HepG2 (cell line): Measurements from ENCODE around the gene GLRA3. TPM values are rescaled to one million over a fixed set of nuclear protein-coding genes. Genes with fewer than 3 reads are reported as not detected.

ENCODE experiments used
- ATAC-seq: fragments of 200-7000 bp; cut with Tn5 transposase; 3 replicates; pipeline ENCODE4 v1.9.1; 2020; ENCODE audit warnings: mild to moderate bottlenecking, moderate library complexity
- BruUV-seq: library from RNA; stranded (reverse); fragments of 400-500 nt; replicated peaks from 2 replicates; lab custom pipeline; 2021; lab: Mats Ljungman, UMichigan
- CTCF ChIA-PET: fragments of 300-600 bp; formaldehyde crosslinking; extraction: SDS; loops from one replicate; lab custom pipeline; 2021; ENCODE audit warnings: low total read pairs, inconsistent platforms, low intra/inter-chr PET ratio; lab: Yijun Ruan, JAX
- POLR2A ChIA-PET: fragments of 350-600 bp; sonication (Branson Sonifier 250); formaldehyde crosslinking; loops from one replicate; lab custom pipeline; 2020; ENCODE audit warnings: antibody characterized with exemption, inconsistent platforms; lab: Yijun Ruan, JAX
- DNase-seq: peaks from one replicate; pipeline ENCODE4 v3.0.0-alpha.2; 2015; ENCODE audit warnings: low spot score
- FAIRE-seq: peaks from 3 replicates; lab custom pipeline; 2011; peaks lifted over from hg19 to GRCh38; lab: Jason Lieb, UNC
- H2AFZ ChIP-seq: one replicate; pipeline ENCODE4 v1.6.1; 2011; ENCODE audit warnings: low read length, inconsistent platforms
- H3K27ac ChIP-seq: fragments of 300-600 bp; 3 replicates; pipeline ENCODE4 v1.8.0; 2011; ENCODE audit warnings: mixed run types, mild to moderate bottlenecking, mixed read lengths, low read length, inconsistent platforms; ENCODE audit not compliant: insufficient read depth; ENCODE audit errors: extremely low read length
- H3K27me3 ChIP-seq, 2 experiments: fragments of 200-600 bp in 1 of 2; 2 replicates in 1 of 2; 3 replicates in 1 of 2; pipeline versions ENCODE4 v1.6.0 to v1.8.0; 2011; ENCODE audit warnings: low read length in 2 of 2, mild to moderate bottlenecking in 2 of 2, moderate library complexity in 2 of 2, inconsistent platforms in 1 of 2; ENCODE audit not compliant: insufficient read depth in 2 of 2, control insufficient read depth in 1 of 2
- H3K36me3 ChIP-seq, 2 experiments: fragments of 200-600 bp in 1 of 2; replicated peaks in 1 of 2; 2 replicates in 1 of 2; 3 replicates in 1 of 2; pipeline versions ENCODE4 v1.5.1 to v1.8.0; 2011; ENCODE audit warnings: low read length in 2 of 2, inconsistent platforms in 1 of 2; ENCODE audit not compliant: insufficient read depth in 2 of 2, control insufficient read depth in 1 of 2
- H3K4me1 ChIP-seq: 2 replicates; pipeline ENCODE4 v1.5.1; 2012; ENCODE audit warnings: low read length, inconsistent platforms; ENCODE audit not compliant: insufficient read depth
- H3K4me2 ChIP-seq: 2 replicates; pipeline ENCODE4 v1.6.0; 2011; ENCODE audit warnings: low read depth, low read length, inconsistent platforms
- H3K4me3 ChIP-seq, 3 experiments: fragments of 200-600 bp in 1 of 3; sonication (generic), shearing (Covaris generic) in 1 of 3; replicated peaks in 1 of 3; 2 replicates each; pipeline ENCODE4 v1.5.1; 2011 to 2016; ENCODE audit warnings: low read length in 3 of 3, inconsistent platforms in 2 of 3, low read depth in 2 of 3, mild to moderate bottlenecking in 2 of 3, control low read depth in 1 of 3, mixed read lengths in 1 of 3; ENCODE audit not compliant: insufficient read depth in 1 of 3
- H3K79me2 ChIP-seq: one replicate; pipeline ENCODE4 v1.6.1; 2011; ENCODE audit warnings: low read length, inconsistent platforms; ENCODE audit not compliant: insufficient read depth
- H3K9ac ChIP-seq: 2 replicates; pipeline ENCODE4 v1.6.0; 2011; ENCODE audit warnings: mild to moderate bottlenecking, low read depth, low read length, inconsistent platforms; ENCODE audit not compliant: insufficient read depth
- H3K9me3 ChIP-seq: 2 replicates; pipeline ENCODE4 v1.5.1; 2012; ENCODE audit warnings: mild to moderate bottlenecking, low read length
- H4K20me1 ChIP-seq: 2 replicates; pipeline ENCODE4 v1.6.0; 2011; ENCODE audit warnings: inconsistent platforms, mild to moderate bottlenecking, low read length, moderate library complexity; ENCODE audit not compliant: insufficient read depth
- ARNTL ChIP-seq: sonication (generic); formaldehyde crosslinking; IDR thresholded peaks from 2 replicates; pipeline ENCODE4 v1.4.0; 2020; ENCODE audit warnings: mild to moderate bottlenecking, missing genetic modification reagents
- BCLAF1 ChIP-seq: fragments of 450-650 bp; IDR thresholded peaks from 2 replicates; pipeline ENCODE4 v1.6.1; 2017; ENCODE audit warnings: mild to moderate bottlenecking
- KLF16 ChIP-seq, 2 experiments: sonication (generic) in 1 of 2; formaldehyde crosslinking in 1 of 2; IDR thresholded peaks; 2 replicates each; pipeline versions ENCODE4 v1.6.1 to v1.8.0; 2016 to 2023; ENCODE audit warnings: missing genetic modification reagents in 2 of 2, missing compliant biosample characterization in 1 of 2
- MED1 ChIP-seq: sonication (generic); formaldehyde crosslinking; IDR thresholded peaks from 2 replicates; pipeline ENCODE4 v1.4.0; 2020; ENCODE audit warnings: missing genetic modification reagents
- TMF1 ChIP-seq: sonication (generic); formaldehyde crosslinking; IDR thresholded peaks from 2 replicates; pipeline ENCODE4 v1.8.1; 2022; ENCODE audit warnings: low read depth, missing genetic modification reagents
- ZNF121 ChIP-seq: sonication (generic); formaldehyde crosslinking; IDR thresholded peaks from 2 replicates; pipeline ENCODE4 v1.5.0; 2020; ENCODE audit warnings: mild to moderate bottlenecking, missing genetic modification reagents
- ZNF296 ChIP-seq: sonication (generic); formaldehyde crosslinking; conservative IDR thresholded peaks from 2 replicates; pipeline ENCODE4 v1.5.0; 2020; ENCODE audit warnings: mild to moderate bottlenecking, missing genetic modification reagents
- ZNF354B ChIP-seq: sonication (generic); formaldehyde crosslinking; IDR thresholded peaks from 2 replicates; pipeline ENCODE4 v1.8.0; 2022; ENCODE audit warnings: mild to moderate bottlenecking, missing genetic modification reagents
- WGBS: methylation state at CpG from one replicate; pipeline ENCODE4 v1.1.6; 2017; ENCODE audit warnings: low lambda C conversion rate; 5-methylcytosine and 5-hydroxymethylcytosine counted together
- in situ Hi-C: cut with HindIII; loops from 2 replicates; pipeline ENCODE4 v1.10.0; 2017; ENCODE audit warnings: low pct_unique_long_range_greater_than_20kb; ENCODE audit not compliant: extremely low pct_ligation_motif_present
- intact Hi-C: fragments of 100-400 bp; cut with micrococcal nuclease; formaldehyde crosslinking; loops from one replicate; pipeline ENCODE4 v1.10.0; 2022; ENCODE audit not compliant: unreplicated experiment
- polyA plus RNA-seq, 8 experiments: library from polyadenylated mRNA; depleted of rRNA in 3 of 8; stranded (reverse) in 7 of 8; unstranded in 1 of 8; fragments of >200 nt; fragmentation: Illumina TruSeq in 4 of 8; extraction: Trizol in 4 of 8; gene quantifications; 2 replicates each; pipeline versions ENCODE4 v1.2.1 to v1.2.3, GENCODE V29; 2011 to 2016; ENCODE audit warnings: low read depth in 4 of 8, missing spikeins in 1 of 8, mixed read lengths in 1 of 8; ENCODE audit not compliant: insufficient read depth in 1 of 8
- total RNA-seq, 5 experiments: library from RNA; depleted of rRNA; stranded (reverse); fragments of >200 nt; fragmentation: Illumina TruSeq; extraction: Trizol; gene quantifications; 2 replicates each; pipeline ENCODE4 v1.2.3, GENCODE V29; 2016; ENCODE audit warnings: low read depth in 1 of 5
- TF ChIP-seq, protein P1 (sequence below): IDR thresholded peaks from 2 replicates; pipeline ENCODE4 v1.4.0; 2020; ENCODE audit warnings: mild to moderate bottlenecking, missing genetic modification reagents

The GLRA3 gene
- total and polyA plus RNA-seq, 2 of the 13 experiments (the other 11 are each of a cell fraction or from before 2014, with no cell fraction given), result not detected

- intact Hi-C loops (no loop called here), in situ Hi-C loops (no loop called here)
These were observed 28.1 kb upstream of the GLRA3 start for GRCh38 chr4:174856926-174857800.

GRCh38 chr4:174855050-174855449, 26.0 kb upstream of the GLRA3 start:
- CTCF ChIA-PET, result no interaction called here
- Histone ChIP-seq H3K27me3 (no peaks in the 10 kb centered on the region), H3K36me3 (no peaks in the 10 kb centered on the region)
- TF ChIP-seq, protein P1, sequence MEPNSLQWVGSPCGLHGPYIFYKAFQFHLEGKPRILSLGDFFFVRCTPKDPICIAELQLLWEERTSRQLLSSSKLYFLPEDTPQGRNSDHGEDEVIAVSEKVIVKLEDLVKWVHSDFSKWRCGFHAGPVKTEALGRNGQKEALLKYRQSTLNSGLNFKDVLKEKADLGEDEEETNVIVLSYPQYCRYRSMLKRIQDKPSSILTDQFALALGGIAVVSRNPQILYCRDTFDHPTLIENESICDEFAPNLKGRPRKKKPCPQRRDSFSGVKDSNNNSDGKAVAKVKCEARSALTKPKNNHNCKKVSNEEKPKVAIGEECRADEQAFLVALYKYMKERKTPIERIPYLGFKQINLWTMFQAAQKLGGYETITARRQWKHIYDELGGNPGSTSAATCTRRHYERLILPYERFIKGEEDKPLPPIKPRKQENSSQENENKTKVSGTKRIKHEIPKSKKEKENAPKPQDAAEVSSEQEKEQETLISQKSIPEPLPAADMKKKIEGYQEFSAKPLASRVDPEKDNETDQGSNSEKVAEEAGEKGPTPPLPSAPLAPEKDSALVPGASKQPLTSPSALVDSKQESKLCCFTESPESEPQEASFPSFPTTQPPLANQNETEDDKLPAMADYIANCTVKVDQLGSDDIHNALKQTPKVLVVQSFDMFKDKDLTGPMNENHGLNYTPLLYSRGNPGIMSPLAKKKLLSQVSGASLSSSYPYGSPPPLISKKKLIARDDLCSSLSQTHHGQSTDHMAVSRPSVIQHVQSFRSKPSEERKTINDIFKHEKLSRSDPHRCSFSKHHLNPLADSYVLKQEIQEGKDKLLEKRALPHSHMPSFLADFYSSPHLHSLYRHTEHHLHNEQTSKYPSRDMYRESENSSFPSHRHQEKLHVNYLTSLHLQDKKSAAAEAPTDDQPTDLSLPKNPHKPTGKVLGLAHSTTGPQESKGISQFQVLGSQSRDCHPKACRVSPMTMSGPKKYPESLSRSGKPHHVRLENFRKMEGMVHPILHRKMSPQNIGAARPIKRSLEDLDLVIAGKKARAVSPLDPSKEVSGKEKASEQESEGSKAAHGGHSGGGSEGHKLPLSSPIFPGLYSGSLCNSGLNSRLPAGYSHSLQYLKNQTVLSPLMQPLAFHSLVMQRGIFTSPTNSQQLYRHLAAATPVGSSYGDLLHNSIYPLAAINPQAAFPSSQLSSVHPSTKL (CRISPR knock-in tag), result no peak
- no peak for TF ChIP-seq BCLAF1
- no peak for TF ChIP-seq ZNF296 (CRISPR knock-in tag)
- TF ChIP-seq KLF16 (CRISPR knock-in tag; IDR thresholded peaks at IDR 0.05), result no peak

More at GRCh38 chr4:174856926-174857800, 28.1 kb upstream of the GLRA3 start:
- Histone ChIP-seq H3K36me3 (no peaks in the 10 kb centered on the region), H3K9me3 (peaks cover 43% of the 10 kb centered on the region), H3K4me3 (no peak overlapping the region), H3K4me2 (no peak overlapping the region), H3K79me2 (no peaks in the 10 kb centered on the region), H2AFZ (no peak overlapping the region), H3K4me1 (no peaks in the 10 kb centered on the region), H3K9ac (no peak overlapping the region), H3K27me3 (no peaks in the 10 kb centered on the region), H4K20me1 (no peaks in the 10 kb centered on the region), H3K27ac (no peak overlapping the region)
- WGBS, result 0% methylated on average over 3 of the region's 3 CpGs
- no peak for ATAC-seq
- POLR2A ChIA-PET, result no interaction called here
- no peak for FAIRE-seq
- DNase-seq, result no peak
- TF ChIP-seq TMF1 (no peak), ZNF121 (CRISPR knock-in tag) (no peak), ZNF354B (CRISPR knock-in tag) (no peak), MED1 (CRISPR knock-in tag) (no peak), ARNTL (CRISPR knock-in tag) (no peak)
- BruUV-seq, result no TSS peak
- CTCF ChIA-PET, result no interaction called here

More at GRCh38 chr4:174855050-174855449, 26.0 kb upstream of the GLRA3 start:
- Histone ChIP-seq H2AFZ (no peak overlapping the region), H3K9ac (no peak overlapping the region), H3K9me3 (peaks cover 34% of the 10 kb centered on the region), H3K79me2 (no peaks in the 10 kb centered on the region), H3K4me3 (no peak overlapping the region), H3K4me1 (no peaks in the 10 kb centered on the region), H3K27ac (no peak overlapping the region), H4K20me1 (no peaks in the 10 kb centered on the region), H3K4me2 (no peak overlapping the region)
- in situ Hi-C loops (no loop called here), intact Hi-C loops (no loop called here)
- POLR2A ChIA-PET, result no interaction called here
- no peak for DNase-seq
- no TSS peak for BruUV-seq
- no peak for ATAC-seq
- 0% methylated on average over 3 of the region's 4 CpGs for WGBS
- no peak for FAIRE-seq
